H9 (cell line): Measurements from ENCODE around the gene USH2A. TPM values are rescaled to one million over a fixed set of nuclear protein-coding genes. Genes with fewer than 3 reads are reported as not detected.

Experiments used
- DNase-seq: peaks from one replicate; pipeline ENCODE4 v3.0.0-alpha.2; 2017
- H2AFZ ChIP-seq: one replicate; pipeline ENCODE4 v1.6.1; 2013; ENCODE audit warnings: mild to moderate bottlenecking, low read length, control low read depth, moderate library complexity
- H2AK5ac ChIP-seq: 2 replicates; pipeline ENCODE4 v1.6.1; 2013; ENCODE audit warnings: low read length, control low read depth, mixed read lengths; ENCODE audit not compliant: insufficient read length
- H2BK120ac ChIP-seq: one replicate; pipeline ENCODE4 v1.6.1; 2013; ENCODE audit warnings: low read depth, mild to moderate bottlenecking, low read length, control low read depth, inconsistent platforms; ENCODE audit not compliant: poor library complexity, severe bottlenecking
- H2BK12ac ChIP-seq: 2 replicates; pipeline ENCODE4 v1.6.1; 2013; ENCODE audit warnings: low read length, control low read depth, mixed read lengths, low read depth; ENCODE audit not compliant: insufficient read length
- H2BK15ac ChIP-seq: 2 replicates; pipeline ENCODE4 v1.6.1; 2013; ENCODE audit warnings: low read depth, low read length, control low read depth
- H2BK20ac ChIP-seq: one replicate; pipeline ENCODE4 v1.6.1; 2013; ENCODE audit warnings: low read depth, mild to moderate bottlenecking, low read length, control low read depth, inconsistent platforms; ENCODE audit not compliant: poor library complexity, severe bottlenecking
- H2BK5ac ChIP-seq: 2 replicates; pipeline ENCODE4 v1.6.1; 2013; ENCODE audit warnings: low read length, control low read depth, mixed read lengths; ENCODE audit not compliant: insufficient read length
- H3K14ac ChIP-seq: 2 replicates; pipeline ENCODE4 v1.6.1; 2013; ENCODE audit warnings: low read length, control low read depth; ENCODE audit not compliant: insufficient read depth
- H3K18ac ChIP-seq: 2 replicates; pipeline ENCODE4 v1.6.1; 2013; ENCODE audit warnings: low read depth, mild to moderate bottlenecking, mixed read lengths, low read length, control low read depth; ENCODE audit not compliant: insufficient read length
- H3K23ac ChIP-seq: 2 replicates; pipeline ENCODE4 v1.6.1; 2013; ENCODE audit warnings: low read length, control low read depth, mixed read lengths, low read depth; ENCODE audit not compliant: insufficient read length
- H3K23me2 ChIP-seq: 2 replicates; pipeline ENCODE4 v1.6.1; 2013; ENCODE audit warnings: low read depth, mild to moderate bottlenecking, mixed read lengths, low read length, control low read depth; ENCODE audit not compliant: insufficient read length, poor library complexity, severe bottlenecking
- H3K27ac ChIP-seq: 2 replicates; pipeline ENCODE4 v1.5.1; 2013; ENCODE audit warnings: low read length, control low read depth, mixed read lengths, low read depth; ENCODE audit not compliant: insufficient read length
- H3K27me3 ChIP-seq: 2 replicates; pipeline ENCODE4 v1.6.1; 2013; ENCODE audit warnings: low read length, control low read depth, inconsistent platforms; ENCODE audit not compliant: insufficient read depth
- H3K4ac ChIP-seq: 2 replicates; pipeline ENCODE4 v1.6.1; 2013; ENCODE audit warnings: low read depth, mild to moderate bottlenecking, control low read depth, inconsistent platforms, low read length, moderate library complexity
- H3K4me1 ChIP-seq: 2 replicates; pipeline ENCODE4 v1.6.1; 2013; ENCODE audit warnings: low read length, control low read depth, inconsistent platforms; ENCODE audit not compliant: insufficient read depth
- H3K4me2 ChIP-seq: 2 replicates; pipeline ENCODE4 v1.6.1; 2013; ENCODE audit warnings: low read length, control low read depth, mixed read lengths; ENCODE audit not compliant: insufficient read length, insufficient read depth
- H3K56ac ChIP-seq: 2 replicates; pipeline ENCODE4 v1.6.1; 2013; ENCODE audit warnings: low read depth, mild to moderate bottlenecking, mixed read lengths, low read length, control low read depth; ENCODE audit not compliant: insufficient read length
- H3K79me1 ChIP-seq: 2 replicates; pipeline ENCODE4 v1.6.1; 2013; ENCODE audit warnings: low read depth, mild to moderate bottlenecking, moderate library complexity, low read length, control low read depth, inconsistent platforms; ENCODE audit not compliant: insufficient read depth, poor library complexity, severe bottlenecking
- H3K79me2 ChIP-seq: 2 replicates; pipeline ENCODE4 v1.6.1; 2013; ENCODE audit warnings: low read length, control low read depth, inconsistent platforms; ENCODE audit not compliant: insufficient read depth
- H3K9ac ChIP-seq: 2 replicates; pipeline ENCODE4 v1.6.1; 2013; ENCODE audit warnings: low read length, control low read depth, mixed read lengths; ENCODE audit not compliant: insufficient read length; ENCODE audit errors: extremely low read depth
- H3K9me3 ChIP-seq: one replicate; pipeline ENCODE4 v1.6.1; 2013; ENCODE audit warnings: low read depth, low read length, inconsistent platforms; ENCODE audit not compliant: control insufficient read depth
- H3T11ph ChIP-seq: one replicate; pipeline ENCODE4 v1.6.1; 2013; ENCODE audit warnings: mild to moderate bottlenecking, low read length, control low read depth, inconsistent platforms
- H4K20me1 ChIP-seq: one replicate; pipeline ENCODE4 v1.6.1; 2013; ENCODE audit not compliant: control insufficient read depth, insufficient read length, insufficient read depth
- H4K5ac ChIP-seq: 2 replicates; pipeline ENCODE4 v1.6.1; 2013; ENCODE audit warnings: low read depth, mild to moderate bottlenecking, mixed read lengths, low read length, control low read depth; ENCODE audit not compliant: insufficient read length
- H4K8ac ChIP-seq: replicated peaks from 2 replicates; pipeline ENCODE4 v1.6.1; 2013; ENCODE audit warnings: low read length, control low read depth, mixed read lengths, low read depth; ENCODE audit not compliant: insufficient read length
- H4K91ac ChIP-seq: 2 replicates; pipeline ENCODE4 v1.6.1; 2013; ENCODE audit warnings: low read depth, mild to moderate bottlenecking, moderate library complexity, mixed read lengths, low read length, control low read depth; ENCODE audit not compliant: insufficient read length
- H3K27ac Mint-ChIP-seq, 3 experiments: 2 replicates in 2 of 3; 3 replicates in 1 of 3; pipeline ENCODE4 v1.8.0; 2020 to 2021; ENCODE audit warnings: mixed read lengths in 3 of 3, mild to moderate bottlenecking in 1 of 3, moderate library complexity in 1 of 3
- H3K27me3 Mint-ChIP-seq: 2 replicates; pipeline ENCODE4 v1.8.0; 2021; ENCODE audit warnings: low read depth, mild to moderate bottlenecking, moderate library complexity, mixed read lengths
- H3K36me3 Mint-ChIP-seq, 3 experiments: 2 replicates in 2 of 3; 3 replicates in 1 of 3; pipeline ENCODE4 v1.8.0; 2020 to 2021; ENCODE audit warnings: low read depth in 3 of 3, mixed read lengths in 3 of 3; ENCODE audit not compliant: insufficient read depth in 1 of 3
- H3K4me1 Mint-ChIP-seq, 2 experiments: 2 replicates each; pipeline ENCODE4 v1.8.0; 2020; ENCODE audit warnings: mixed read lengths in 2 of 2
- H3K4me3 Mint-ChIP-seq, 2 experiments: 2 replicates in 1 of 2; 3 replicates in 1 of 2; pipeline ENCODE4 v1.8.0; 2020 to 2021; ENCODE audit warnings: mild to moderate bottlenecking in 2 of 2, mixed read lengths in 2 of 2, moderate library complexity in 1 of 2
- H3K9me3 Mint-ChIP-seq, 2 experiments: 2 replicates in 1 of 2; 3 replicates in 1 of 2; pipeline ENCODE4 v1.8.0; 2020; ENCODE audit warnings: mild to moderate bottlenecking in 2 of 2, mixed read lengths in 2 of 2, moderate library complexity in 1 of 2
- CTCF ChIP-seq: fragments of 200-600 bp; sonication (generic); conservative IDR thresholded peaks from 3 replicates; pipeline ENCODE4 v1.8.0; 2021; ENCODE audit warnings: antibody characterized with exemption, mild to moderate bottlenecking
- WGBS: extraction: QIAGEN DNeasy Blood & Tissue Kit; methylation state at CpG from one replicate; pipeline ENCODE4 v1.1.7; 2013; ENCODE audit warnings: missing lambda C conversion rate, low lambda C conversion rate, mixed read lengths; ENCODE audit not compliant: insufficient read length; ENCODE audit errors: extremely low coverage; 5-methylcytosine and 5-hydroxymethylcytosine counted together
- total RNA-seq: library from RNA; stranded (reverse); gene quantifications from 2 replicates; pipeline ENCODE4 v1.2.1, GENCODE V29; 2021

USH2A gene
- total RNA-seq, 1 experiment from 2014 or later, result 0.11 TPM

- Mint-ChIP-seq H3K27ac (no peak overlapping the region), H3K9me3 (no peaks in the 10 kb centered on the region), H3K27me3 (no peaks in the 10 kb centered on the region; the same call in 1 of the 2 replicates), H3K4me3 (no peak overlapping the region), H3K4me1 (no peaks in the 10 kb centered on the region), H3K36me3 (no peaks in the 10 kb centered on the region)
- H2BK15ac ChIP-seq, result no peak overlapping the region
- H2AFZ ChIP-seq, result no peak overlapping the region
- no peak overlapping the region for H4K91ac ChIP-seq
- H3K56ac ChIP-seq, result no peak overlapping the region
- no peak overlapping the region for H3K4me2 ChIP-seq
- DNase-seq, result no peak
- no peaks in the 10 kb centered on the region for H3K4me1 ChIP-seq
- no peak overlapping the region for H3K14ac ChIP-seq
- no peak overlapping the region for H2BK120ac ChIP-seq
- no peak for TF ChIP-seq CTCF
- no peak overlapping the region for H4K8ac ChIP-seq
- H2BK12ac ChIP-seq, result no peak overlapping the region
- no peak overlapping the region for H2BK5ac ChIP-seq
- no peak overlapping the region for H3T11ph ChIP-seq
- H3K4ac ChIP-seq, result no peak overlapping the region
- H3K27me3 ChIP-seq, result no peaks in the 10 kb centered on the region
- no peak overlapping the region for H4K5ac ChIP-seq
- H3K23ac ChIP-seq, result no peak overlapping the region
- H2BK20ac ChIP-seq, result no peak overlapping the region
- no peaks in the 10 kb centered on the region for H3K9me3 ChIP-seq
- H4K20me1 ChIP-seq, result no peaks in the 10 kb centered on the region
- WGBS, result no CpG with 5 or more reads among the region's 7 CpGs
- no peaks in the 10 kb centered on the region for H3K23me2 ChIP-seq
- no peak overlapping the region for H3K9ac ChIP-seq
- H3K79me1 ChIP-seq, result no peaks in the 10 kb centered on the region
- no peak overlapping the region for H2AK5ac ChIP-seq
- no peak overlapping the region for H3K18ac ChIP-seq
- no peaks in the 10 kb centered on the region for H3K79me2 ChIP-seq
- H3K27ac ChIP-seq, result no peak overlapping the region
These were observed 531.8 kb downstream of the USH2A start for GRCh38 chr1:215891266-215892057.
